ENCODE data around the gene CERS4. TPM values are rescaled to one million over a fixed set of nuclear protein-coding genes. Genes with fewer than 3 reads are reported as not detected.
A peak's percentile ranks its signal among the peaks of the same experiment; 100 is the strongest.

The CERS4 gene
- total RNA-seq, 4 donors from 2014 or later, result 56.9 to 73.5 (median 67.1) TPM

- 74 to 78% methylated on average over 9 of the region's 9 CpGs for WGBS, 2 donors
- TF ChIP-seq, protein P1, sequence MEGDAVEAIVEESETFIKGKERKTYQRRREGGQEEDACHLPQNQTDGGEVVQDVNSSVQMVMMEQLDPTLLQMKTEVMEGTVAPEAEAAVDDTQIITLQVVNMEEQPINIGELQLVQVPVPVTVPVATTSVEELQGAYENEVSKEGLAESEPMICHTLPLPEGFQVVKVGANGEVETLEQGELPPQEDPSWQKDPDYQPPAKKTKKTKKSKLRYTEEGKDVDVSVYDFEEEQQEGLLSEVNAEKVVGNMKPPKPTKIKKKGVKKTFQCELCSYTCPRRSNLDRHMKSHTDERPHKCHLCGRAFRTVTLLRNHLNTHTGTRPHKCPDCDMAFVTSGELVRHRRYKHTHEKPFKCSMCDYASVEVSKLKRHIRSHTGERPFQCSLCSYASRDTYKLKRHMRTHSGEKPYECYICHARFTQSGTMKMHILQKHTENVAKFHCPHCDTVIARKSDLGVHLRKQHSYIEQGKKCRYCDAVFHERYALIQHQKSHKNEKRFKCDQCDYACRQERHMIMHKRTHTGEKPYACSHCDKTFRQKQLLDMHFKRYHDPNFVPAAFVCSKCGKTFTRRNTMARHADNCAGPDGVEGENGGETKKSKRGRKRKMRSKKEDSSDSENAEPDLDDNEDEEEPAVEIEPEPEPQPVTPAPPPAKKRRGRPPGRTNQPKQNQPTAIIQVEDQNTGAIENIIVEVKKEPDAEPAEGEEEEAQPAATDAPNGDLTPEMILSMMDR (IDR thresholded peaks at IDR 0.05), result no peak
- no peak for TF ChIP-seq EP300 (IDR thresholded peaks at IDR 0.05)
- no peak for TF ChIP-seq POLR2A (IDR thresholded peaks at IDR 0.05)
- H3K27ac ChIP-seq, result no peak overlapping the region
- H3K4me3 ChIP-seq, result no peak overlapping the region
- H3K4me1 ChIP-seq, result no peaks in the 10 kb centered on the region
- DNase-seq (ENCODE audit: low spot score in 2 of 2), result no peak
- no peaks in the 10 kb centered on the region for H3K36me3 ChIP-seq
- no peaks in the 10 kb centered on the region for H3K9me3 ChIP-seq
- H3K27me3 ChIP-seq, result no peaks in the 10 kb centered on the region
These were observed 34.5 kb upstream of the CERS4 start for GRCh38 chr19:8174706-8175105.

GRCh38 chr19:8180018-8180417, 29.2 kb upstream of the CERS4 start:
- WGBS, 2 donors, result 64 to 70% methylated on average over 6 of the region's 6 CpGs
- no peak overlapping the region for H3K4me3 ChIP-seq
- no peaks in the 10 kb centered on the region for H3K4me1 ChIP-seq
- DNase-seq (ENCODE audit: low spot score in 2 of 2), result no peak
- no peaks in the 10 kb centered on the region for H3K36me3 ChIP-seq
- H3K27me3 ChIP-seq, result no peaks in the 10 kb centered on the region
- TF ChIP-seq EP300 (IDR thresholded peaks at IDR 0.05) (no peak), POLR2A (IDR thresholded peaks at IDR 0.05) (no peak)
- TF ChIP-seq, protein P1 (IDR thresholded peaks at IDR 0.05), result no peak
- no peak overlapping the region for H3K27ac ChIP-seq
- no peaks in the 10 kb centered on the region for H3K9me3 ChIP-seq

- H3K4me1 ChIP-seq, result no peaks in the 10 kb centered on the region
- no peak overlapping the region for H3K4me3 ChIP-seq
- H3K9me3 ChIP-seq, result no peaks in the 10 kb centered on the region
- H3K27ac ChIP-seq, result no peak overlapping the region
- H3K36me3 ChIP-seq, result no peaks in the 10 kb centered on the region
- H3K27me3 ChIP-seq, result no peaks in the 10 kb centered on the region
- DNase-seq (ENCODE audit: low spot score in 2 of 2), result no peak
- no peak for TF ChIP-seq POLR2A (IDR thresholded peaks at IDR 0.05)
- TF ChIP-seq EP300 (IDR thresholded peaks at IDR 0.05), result no peak
- TF ChIP-seq, protein P1 (IDR thresholded peaks at IDR 0.05), result no peak
- 87 to 94% methylated on average over 9 of the region's 9 CpGs for WGBS, 2 donors
These were observed 24.9 kb upstream of the CERS4 start for GRCh38 chr19:8184274-8184673.

GRCh38 chr19:8185343-8186068, 23.7 kb upstream of the CERS4 start:
- H3K27ac ChIP-seq, result no peak overlapping the region
- WGBS, 2 donors, result 86% methylated on average over 5 of the region's 5 CpGs
- H3K36me3 ChIP-seq, result no peaks in the 10 kb centered on the region
- TF ChIP-seq EP300 (IDR thresholded peaks at IDR 0.05), result no peak
- no peaks in the 10 kb centered on the region for H3K4me1 ChIP-seq
- no peak overlapping the region for H3K4me3 ChIP-seq
- DNase-seq (ENCODE audit: low spot score in 2 of 2), result no peak
- H3K27me3 ChIP-seq, result no peaks in the 10 kb centered on the region
- H3K9me3 ChIP-seq, result no peaks in the 10 kb centered on the region

- H3K4me1 ChIP-seq, result peaks cover 0 to 11% (median 2%) of the 10 kb centered on the region in 4 donors
- DNase-seq (ENCODE audit: low spot score in 2 of 2), result no peak
- no peaks in the 10 kb centered on the region for H3K9me3 ChIP-seq
- no peaks in the 10 kb centered on the region for H3K36me3 ChIP-seq
- H3K4me3 ChIP-seq, result no peak overlapping the region
- no peak for TF ChIP-seq EP300 (IDR thresholded peaks at IDR 0.05)
- TF ChIP-seq, protein P1 (IDR thresholded peaks at IDR 0.05), result no peak
- no peak for TF ChIP-seq POLR2A (IDR thresholded peaks at IDR 0.05)
- no peaks in the 10 kb centered on the region for H3K27me3 ChIP-seq
- 69 to 70% methylated on average over 7 of the region's 7 CpGs for WGBS, 2 donors
- H3K27ac ChIP-seq, result peak overlapping the region in 1 of 4 donors; percentile 2
These were observed 16.8 kb upstream of the CERS4 start for GRCh38 chr19:8192221-8192820.

Data from tibial nerve (tissue), 4 donors.